KG1 (cell line): ENCODE results near the gene NFAT5.
"Not testable (repeated sequence)": the region's sequence is repeated elsewhere in the genome, so short reads cannot be mapped to it uniquely, and the experiment has no call there.

Experiments
- DNase-seq: peaks from one replicate; lab custom pipeline; 2025; lab: John Stamatoyannopoulos, UW

The NFAT5 gene, protein sequence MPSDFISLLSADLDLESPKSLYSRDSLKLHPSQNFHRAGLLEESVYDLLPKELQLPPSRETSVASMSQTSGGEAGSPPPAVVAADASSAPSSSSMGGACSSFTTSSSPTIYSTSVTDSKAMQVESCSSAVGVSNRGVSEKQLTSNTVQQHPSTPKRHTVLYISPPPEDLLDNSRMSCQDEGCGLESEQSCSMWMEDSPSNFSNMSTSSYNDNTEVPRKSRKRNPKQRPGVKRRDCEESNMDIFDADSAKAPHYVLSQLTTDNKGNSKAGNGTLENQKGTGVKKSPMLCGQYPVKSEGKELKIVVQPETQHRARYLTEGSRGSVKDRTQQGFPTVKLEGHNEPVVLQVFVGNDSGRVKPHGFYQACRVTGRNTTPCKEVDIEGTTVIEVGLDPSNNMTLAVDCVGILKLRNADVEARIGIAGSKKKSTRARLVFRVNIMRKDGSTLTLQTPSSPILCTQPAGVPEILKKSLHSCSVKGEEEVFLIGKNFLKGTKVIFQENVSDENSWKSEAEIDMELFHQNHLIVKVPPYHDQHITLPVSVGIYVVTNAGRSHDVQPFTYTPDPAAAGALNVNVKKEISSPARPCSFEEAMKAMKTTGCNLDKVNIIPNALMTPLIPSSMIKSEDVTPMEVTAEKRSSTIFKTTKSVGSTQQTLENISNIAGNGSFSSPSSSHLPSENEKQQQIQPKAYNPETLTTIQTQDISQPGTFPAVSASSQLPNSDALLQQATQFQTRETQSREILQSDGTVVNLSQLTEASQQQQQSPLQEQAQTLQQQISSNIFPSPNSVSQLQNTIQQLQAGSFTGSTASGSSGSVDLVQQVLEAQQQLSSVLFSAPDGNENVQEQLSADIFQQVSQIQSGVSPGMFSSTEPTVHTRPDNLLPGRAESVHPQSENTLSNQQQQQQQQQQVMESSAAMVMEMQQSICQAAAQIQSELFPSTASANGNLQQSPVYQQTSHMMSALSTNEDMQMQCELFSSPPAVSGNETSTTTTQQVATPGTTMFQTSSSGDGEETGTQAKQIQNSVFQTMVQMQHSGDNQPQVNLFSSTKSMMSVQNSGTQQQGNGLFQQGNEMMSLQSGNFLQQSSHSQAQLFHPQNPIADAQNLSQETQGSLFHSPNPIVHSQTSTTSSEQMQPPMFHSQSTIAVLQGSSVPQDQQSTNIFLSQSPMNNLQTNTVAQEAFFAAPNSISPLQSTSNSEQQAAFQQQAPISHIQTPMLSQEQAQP (N-terminal part only)

DNA sequence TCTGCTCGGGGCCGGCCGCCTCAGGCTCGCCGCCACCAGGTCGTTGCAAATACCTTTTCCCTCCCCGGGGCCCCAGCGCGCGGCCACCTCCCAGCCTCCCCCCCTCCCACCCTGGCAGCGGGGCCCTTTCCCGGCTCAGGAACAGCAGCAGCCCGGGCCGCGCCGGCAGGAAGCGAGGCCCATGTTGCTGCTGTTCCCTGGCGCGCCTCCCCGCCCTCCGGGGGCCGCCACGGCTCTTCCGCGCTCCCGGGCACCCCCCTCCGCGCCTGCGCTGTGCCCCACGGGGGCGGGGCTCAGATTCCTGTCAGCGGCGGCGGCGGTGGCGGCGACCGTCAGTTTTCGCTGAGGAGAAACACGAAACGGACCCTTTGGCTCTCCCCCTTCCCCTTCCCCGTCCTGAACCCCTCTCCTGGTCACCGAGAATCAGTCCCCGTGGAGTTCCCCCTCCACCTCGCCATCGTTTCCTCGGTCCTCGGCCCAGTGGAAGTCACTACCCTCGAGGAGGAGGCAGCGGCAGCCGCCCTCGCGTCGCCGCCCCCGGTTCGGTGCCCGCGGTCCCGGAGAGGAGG, at the start of gene NFAT5:
Gene NFAT5 (plus strand): TSS at position 296 of the 569 bp plus-strand sequence. CDS start 336 bp downstream, outside the sequence.
- peak; percentile 53 for DNase-seq

DNA sequence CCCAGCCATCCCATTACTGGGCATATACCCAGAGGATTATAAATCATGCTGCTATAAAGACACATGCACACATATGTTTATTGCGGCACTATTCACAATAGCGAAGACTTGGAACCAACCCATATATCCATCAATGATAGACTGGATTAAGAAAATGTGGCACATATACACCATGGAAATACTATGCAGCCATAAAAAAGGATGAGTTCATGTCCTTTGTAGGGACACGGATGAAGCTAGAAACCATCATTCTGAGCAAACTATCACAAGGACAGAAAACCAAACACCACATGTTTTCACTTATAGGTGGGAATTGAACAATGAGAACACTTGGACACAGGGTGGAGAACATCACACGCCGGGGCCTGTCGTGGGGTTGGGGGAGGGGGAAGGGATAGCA, 47.9 kb upstream of the NFAT5 start:
- not testable (repeated sequence) for DNase-seq

DNA sequence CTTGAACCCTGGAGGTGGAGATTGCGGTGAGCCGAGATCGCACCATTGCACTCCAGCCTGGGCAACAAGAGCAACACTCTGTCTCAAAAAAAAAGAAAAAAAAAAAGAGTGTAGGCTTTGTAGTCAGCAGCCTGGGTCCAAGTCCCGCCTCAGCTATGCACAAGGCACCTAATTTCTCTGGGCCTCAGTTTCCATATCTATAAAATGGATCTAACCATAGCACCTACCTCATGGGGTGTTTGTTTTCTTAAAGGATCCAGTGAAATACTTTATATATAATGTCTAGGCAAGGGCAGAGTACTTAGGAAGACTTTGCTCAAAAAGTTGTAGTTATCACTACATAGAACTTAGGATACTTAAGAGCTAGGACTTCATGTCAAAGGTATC, 45.4 kb upstream of the NFAT5 start:
- no peak for DNase-seq

GRCh38 chr16:69520800-69521602, 44.8 kb upstream of the NFAT5 start:
- no peak for DNase-seq

DNA sequence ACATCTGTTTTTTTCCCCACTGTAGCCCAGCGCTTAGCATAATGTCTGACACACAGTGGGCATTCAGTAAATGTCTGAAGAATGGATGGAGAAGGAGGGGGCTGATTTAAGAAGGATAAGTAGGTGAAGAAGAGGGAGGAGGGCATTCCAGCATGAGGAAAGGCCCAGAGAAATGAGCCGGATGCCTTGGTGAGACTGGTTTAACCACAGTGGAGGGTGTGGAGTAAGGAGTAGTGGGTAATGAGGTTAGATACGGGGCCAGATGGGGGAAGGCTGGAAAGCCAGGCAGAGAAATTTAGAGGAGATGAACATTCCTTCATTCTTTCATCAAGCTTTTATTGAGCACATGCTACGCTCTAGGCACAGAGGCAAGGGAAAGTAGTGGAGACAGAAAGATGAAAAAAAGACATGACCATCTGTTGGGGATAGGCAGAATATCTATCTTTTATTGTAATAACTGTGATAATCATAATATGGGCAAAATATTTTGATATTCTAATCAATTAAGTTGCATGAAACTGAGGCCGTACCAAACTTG, 43.7 kb upstream of the NFAT5 start:
- no peak for DNase-seq

DNA sequence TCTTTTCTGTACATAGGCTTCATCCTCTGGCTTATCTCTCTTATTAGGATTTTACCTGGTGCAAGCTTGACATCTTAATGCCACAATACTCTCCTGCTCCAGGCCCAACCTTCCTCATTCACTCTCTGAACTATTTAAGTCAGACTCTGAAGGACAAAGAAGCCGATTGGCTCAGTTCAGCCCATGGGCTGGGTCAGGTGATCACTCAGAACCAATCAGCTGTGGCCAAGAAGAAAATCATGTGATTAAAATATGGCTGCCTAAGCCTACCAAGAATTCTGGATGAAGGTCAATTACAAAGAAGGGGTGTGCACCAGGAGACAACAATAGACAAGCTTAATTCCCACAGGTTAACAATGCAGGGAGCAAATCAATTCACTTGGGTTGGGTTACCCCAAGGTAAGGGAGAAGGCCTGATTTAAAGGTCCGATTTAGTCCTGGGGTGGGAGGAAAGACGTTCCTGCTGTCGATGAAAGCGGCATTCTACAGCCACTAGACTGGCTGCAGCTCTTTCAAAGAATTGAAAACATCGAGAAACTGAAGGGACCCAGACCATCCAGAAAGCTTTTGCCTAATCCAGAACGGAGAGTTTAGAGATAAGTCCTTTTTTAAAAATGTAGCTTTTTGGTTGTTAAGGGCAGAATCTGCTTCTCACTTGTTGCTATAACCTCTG, 42.9 kb upstream of the NFAT5 start:
- DNase-seq: no peak

DNA sequence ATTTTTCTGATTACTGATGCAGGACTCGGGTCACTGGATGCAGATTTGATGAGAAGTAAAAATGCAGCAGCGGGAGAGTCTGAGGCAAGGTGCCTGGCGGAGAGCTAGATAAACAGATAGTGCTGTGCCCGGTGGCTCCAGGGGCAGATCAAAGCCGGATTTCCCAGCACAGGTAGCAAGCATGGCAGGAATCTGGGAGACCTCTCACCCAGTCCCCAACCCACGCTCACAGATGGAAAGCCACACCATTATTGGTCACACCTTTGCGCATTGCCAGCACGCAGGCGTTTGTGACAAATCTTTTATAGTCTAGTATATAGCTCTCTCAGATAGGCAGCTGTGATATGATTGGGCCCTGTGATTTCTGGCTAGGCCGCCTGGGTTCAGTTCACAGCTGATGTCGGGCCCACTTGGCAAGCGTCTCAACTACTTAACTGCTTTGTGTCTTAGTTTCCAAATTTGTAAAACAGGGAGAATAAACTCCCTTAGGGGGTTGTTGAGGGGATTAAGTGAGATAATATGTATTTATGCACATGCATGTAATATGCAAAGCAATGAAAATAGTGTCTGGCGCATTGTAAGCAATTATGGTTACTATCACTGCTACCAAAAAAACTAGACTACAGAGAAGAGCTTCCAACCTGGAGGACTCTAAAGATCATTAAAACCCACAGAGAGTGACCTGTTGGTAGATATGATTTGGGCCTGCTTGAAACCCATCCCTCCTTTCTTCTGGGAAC, 42.0 kb upstream of the NFAT5 start:
- no peak for DNase-seq

DNA sequence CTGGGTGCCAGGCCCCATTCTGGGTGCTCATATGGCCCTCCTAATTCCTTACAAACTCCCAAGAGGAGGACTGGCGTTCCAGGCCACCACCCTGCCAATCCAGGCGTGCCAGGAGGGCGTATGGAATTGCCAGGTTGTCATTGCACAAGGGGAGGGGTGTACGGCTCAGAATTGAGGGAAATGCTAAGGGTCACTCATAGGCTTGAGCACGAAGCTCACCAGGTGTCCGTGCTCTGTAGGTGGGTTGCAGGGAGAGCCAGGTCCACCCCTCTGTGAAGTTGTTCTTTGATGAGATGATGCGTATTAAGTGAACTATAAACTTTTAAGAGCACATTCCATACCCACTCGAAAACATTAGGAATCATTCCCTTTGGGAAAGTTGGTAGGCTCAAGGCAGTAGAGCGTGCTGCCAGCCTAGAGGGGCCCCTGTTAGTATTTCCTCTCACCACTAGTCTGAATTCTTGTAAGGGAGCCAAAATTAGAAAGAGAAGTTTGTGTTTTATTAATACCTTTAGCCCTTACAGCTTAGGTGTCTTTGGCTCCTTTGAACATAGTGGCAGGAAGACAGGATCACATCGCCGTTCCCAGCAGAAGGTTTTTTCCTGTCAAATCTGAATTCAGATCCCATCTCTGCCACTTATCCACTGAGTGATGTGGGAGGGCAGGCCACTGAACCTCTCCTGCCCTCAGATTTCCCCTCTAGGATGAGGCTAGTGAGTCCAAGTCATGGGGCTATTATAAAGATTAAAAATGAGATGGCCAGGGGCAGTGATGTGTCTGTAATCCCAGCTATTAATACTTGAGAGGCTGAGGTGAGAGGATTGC, 38.7 kb upstream of the NFAT5 start:
- DNase-seq: no peak

DNA sequence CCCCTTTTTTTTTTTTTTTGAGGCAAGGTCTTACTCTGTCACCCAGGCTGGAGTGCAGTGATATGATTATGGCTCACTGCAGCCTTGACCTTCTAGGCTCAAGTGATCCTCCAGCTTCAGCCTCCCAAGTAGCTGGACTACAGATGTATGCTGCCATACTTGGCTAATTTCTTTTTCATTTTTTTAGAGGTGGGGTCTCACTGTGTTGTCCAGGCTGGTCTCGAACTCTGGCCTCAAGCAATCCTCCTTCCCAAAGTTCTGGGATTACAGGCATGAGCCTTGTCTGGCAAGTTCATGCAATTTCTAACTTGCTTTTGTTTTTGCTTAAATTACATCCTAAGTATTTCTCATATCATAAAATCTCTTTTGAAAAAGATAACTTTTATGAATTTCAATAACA, 33.8 kb upstream of the NFAT5 start:
- DNase-seq: no peak

DNA sequence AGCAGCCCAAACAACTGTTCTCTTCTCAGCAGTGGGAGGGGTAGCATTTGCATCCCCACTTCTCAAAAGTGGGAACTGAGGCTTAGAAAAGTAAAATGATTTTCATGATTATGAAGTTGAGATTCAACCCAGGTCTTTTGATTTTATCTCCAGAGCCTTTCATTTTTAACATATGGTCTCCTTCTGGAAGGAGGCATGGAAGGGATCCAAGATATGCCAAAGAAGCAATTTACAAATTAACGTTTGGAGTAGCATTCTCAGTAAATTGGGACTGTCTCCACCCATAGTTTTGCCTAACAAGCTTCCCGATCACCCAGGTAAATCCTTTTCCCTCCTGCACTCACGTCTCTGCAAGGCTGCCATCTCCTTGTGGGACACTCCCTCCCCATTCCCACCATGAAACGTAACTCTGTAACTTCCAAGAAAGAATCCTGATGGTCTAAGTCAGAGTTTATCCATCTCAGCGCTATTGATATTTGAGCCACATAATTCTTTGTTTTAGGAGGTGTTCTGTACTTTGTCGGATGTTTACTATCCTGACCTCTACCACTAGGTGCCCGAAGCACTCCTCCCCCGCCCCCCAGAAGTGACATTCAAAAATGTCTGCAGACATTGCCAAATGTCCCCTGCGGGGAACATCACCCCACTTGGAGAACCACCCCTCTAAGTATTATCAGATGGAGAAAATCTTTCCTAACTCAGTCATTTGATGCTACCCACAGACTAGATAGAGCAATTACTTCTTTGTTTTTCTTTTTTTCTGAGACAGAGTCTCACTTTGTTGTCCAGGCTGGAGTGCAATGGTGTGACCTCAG, 32.9 kb upstream of the NFAT5 start:
- no peak for DNase-seq

- no peak for DNase-seq
Measured at GRCh38 chr16:69534720-69535119, 31.0 kb upstream of the NFAT5 start.

DNA sequence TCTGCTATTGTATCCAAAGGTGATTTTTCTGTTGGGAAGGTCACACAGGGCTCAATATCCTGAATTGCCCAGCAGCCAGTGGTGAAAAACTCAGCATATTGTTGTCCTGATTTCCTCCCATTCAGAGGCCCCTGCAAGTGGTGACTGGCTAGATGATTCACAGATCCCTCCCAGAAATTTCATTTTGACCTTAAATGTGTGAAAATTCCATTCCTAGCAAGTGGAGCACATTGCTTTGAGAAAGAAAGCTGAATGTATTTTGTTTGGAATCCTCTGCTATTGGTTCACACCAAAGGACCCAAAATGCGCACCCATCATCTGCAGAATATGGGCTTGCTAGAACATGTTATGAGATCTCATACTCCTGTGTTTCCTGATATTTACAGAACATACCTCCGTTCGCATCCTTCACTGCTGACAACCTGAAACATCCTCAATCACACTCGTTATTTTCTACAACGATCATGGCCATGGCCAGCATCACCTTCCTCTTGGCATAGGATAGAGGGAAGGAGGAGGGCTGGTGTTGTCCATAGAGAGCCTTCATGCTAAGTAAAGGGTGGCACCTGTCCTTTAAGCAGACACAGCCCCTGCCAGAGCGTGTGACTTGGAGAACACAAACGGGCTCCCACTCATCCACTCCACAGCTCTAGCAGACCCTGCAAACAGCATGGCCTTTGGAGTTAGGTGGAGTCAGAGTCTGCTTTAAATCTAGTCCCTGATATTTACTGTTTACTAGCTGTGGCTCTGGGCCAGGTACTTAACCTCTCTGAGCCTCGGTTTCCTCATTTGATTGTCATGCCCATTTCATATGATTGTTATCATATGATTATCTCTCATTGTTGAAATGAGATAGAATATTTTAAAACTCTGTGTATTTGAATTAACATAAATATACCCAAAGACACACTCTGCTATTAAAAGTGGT, 30.4 kb upstream of the NFAT5 start:
- no peak for DNase-seq

GRCh38 chr16:69537706-69538080, 28.1 kb upstream of the NFAT5 start:
- DNase-seq: no peak

DNA sequence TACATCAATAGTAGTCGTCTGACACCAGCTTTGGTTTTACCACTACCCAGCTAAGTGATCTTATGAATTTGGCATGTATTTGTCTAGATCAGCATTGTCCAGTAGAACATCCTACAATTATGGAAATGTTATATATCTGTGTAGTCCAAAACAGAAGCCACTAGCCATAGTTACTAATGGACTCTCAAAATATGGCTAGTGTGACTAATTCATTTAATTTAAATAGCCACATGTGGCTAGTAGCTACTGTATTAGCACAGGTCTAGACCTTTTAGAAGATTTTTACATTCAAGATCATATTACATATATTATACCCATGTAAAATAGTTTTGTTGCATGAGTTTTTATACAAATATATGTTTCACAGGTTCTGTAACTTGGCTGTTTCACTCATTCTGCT, 27.0 kb upstream of the NFAT5 start:
- DNase-seq: no peak

- no peak for DNase-seq
Measured at GRCh38 chr16:69542974-69543373, 22.8 kb upstream of the NFAT5 start.

DNA sequence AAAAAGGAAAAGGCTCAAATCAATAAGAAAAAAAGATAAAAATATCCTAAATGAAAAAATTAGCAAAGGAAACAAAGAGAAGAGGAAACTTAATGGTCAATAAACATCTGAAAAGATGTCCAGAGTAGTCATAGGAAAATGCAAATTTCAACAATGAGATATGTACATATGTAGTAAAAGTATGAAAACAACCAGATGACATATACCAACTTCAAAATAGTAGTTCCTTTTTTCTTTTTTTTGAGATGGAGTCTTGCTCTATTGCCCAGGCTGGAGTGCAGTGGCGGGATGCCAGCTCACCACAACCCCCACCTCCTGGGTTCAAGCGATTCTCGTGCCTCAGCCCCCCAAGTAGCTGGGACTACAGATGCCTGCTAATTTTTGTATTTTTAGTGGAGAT, 21.7 kb upstream of the NFAT5 start:
- DNase-seq: no peak

GRCh38 chr16:69546663-69547062, 19.1 kb upstream of the NFAT5 start:
- DNase-seq: not testable (repeated sequence)
